ENCODE data around the gene DAPK2. TPM values are rescaled to one million over a fixed set of nuclear protein-coding genes. Genes with fewer than 3 reads are reported as not detected.

The DAPK2 gene
- total and polyA plus RNA-seq, 12 donors = 20.8 to 62.6 (median 38.5) TPM

DNA sequence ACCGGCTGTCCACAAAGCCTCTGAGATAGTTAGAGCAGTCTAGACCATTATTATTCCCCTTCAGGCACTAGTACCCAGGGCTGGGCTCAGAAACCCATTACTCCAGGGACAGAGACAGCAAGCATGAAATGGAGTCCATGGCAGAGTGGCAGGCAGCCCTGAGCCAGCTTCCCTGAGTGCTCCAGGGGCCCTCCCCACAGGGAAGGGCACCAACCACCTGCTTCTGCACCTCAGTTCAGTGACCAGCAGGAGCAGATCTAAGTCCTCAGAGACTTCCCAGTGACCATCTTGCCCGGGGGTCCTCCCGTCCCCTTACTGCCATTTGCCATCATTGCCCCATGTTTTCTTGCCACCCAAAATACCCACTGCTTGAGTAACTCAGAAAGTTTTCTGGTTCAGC, 62.0 kb downstream of the DAPK2 start:
- Histone ChIP-seq H3K27ac (peak overlapping the region; percentile 71 to 91 (median 86)), H3K27me3 (no peaks in the 10 kb centered on the region), H3K36me3 (peaks cover 0 to 5% (median 0%) of the 10 kb centered on the region in 9 donors), H3K4me1 (peaks cover 35 to 81% (median 73%) of the 10 kb centered on the region in 9 donors), H3K4me3 (no peak overlapping the region), H3K9me3 (no peaks in the 10 kb centered on the region)
- intact Hi-C loops (cut with DNase I) = loop anchor here in 1 of 10 donors (5.0 kb wide), 1 partner anchor 38 kb away; no protein-coding TSS in a partner anchor
- no peak for ATAC-seq
- WGBS, 2 donors = 83 to 85% methylated on average over 3 of the region's 3 CpGs
- no peak for DNase-seq
- no peak for TF ChIP-seq CTCF (IDR thresholded peaks at IDR 0.05)

DNA sequence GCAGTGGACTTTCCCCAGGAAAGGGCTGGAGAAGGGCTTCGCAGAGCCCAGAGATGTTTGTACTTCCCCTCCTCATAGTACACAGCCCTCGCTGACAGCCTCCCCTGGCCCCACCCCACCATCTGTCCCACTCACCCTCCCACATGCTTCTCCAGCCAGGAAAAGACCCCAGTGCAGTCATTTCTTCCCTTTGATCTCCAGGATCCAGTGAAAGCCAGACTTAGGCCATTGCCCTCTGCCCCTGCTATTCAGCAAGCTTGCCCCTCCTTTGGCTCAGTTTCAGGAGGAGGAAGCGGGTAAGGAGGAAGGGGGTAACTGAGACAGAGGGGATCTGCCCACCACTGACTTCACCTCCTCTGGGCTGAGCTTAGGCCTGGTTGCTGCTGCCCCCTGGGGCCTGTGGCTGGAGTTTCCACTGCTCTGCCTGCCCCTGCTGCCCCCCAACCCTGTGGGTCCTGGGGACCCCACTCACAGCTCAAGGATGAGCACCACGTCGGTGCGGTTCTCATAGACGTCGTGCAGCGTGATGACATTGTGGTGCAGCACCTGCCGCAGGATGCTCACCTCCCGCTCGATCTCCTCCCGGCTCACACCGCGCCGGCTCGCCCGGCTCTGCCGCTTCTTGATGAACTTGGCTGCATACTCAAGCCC, 63.1 kb downstream of the DAPK2 start:
- intact Hi-C loops (cut with DNase I) = loop anchor here in 1 of 10 donors (5.0 kb wide), 1 partner anchor 39 kb away; no protein-coding TSS in a partner anchor
- 87 to 93% methylated on average over 19 of the region's 19 CpGs for WGBS, 2 donors
- H3K4me1 ChIP-seq = peaks cover 37 to 91% (median 81%) of the 10 kb centered on the region in 9 donors

DNA sequence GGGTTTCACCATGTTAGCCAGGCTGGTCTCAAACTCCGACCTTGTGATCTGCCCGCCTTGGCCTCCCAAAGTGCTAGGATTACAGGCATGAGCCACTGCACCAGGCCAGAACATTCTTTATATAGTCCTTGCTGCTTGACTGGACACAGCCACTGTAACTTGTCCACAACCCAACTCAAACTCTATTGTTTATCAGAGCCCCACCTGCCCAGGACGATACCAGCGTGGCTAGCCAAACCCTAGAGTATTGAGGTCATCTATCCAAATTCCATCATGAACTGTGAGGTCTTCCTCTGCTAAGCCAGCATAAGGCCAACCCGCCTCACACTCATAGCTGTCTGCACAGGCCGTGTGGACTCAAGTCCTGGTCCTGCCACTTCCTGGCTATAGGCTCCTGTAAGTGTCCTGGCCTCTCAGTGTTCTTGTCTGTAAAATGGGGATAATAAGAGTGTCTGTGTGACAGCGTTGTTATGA, 63.9 kb downstream of the DAPK2 start:
- Histone ChIP-seq H3K27ac (peak overlapping the region; percentile 71 to 91 (median 86)), H3K9me3 (no peaks in the 10 kb centered on the region), H3K27me3 (no peaks in the 10 kb centered on the region), H3K36me3 (peaks cover 0 to 5% (median 0%) of the 10 kb centered on the region in 9 donors), H3K4me1 (peaks cover 37 to 89% (median 77%) of the 10 kb centered on the region in 9 donors), H3K4me3 (no peak overlapping the region)
- intact Hi-C loops (cut with DNase I) = loop anchor here in 1 of 10 donors (5.0 kb wide), 1 partner anchor 40 kb away; no protein-coding TSS in a partner anchor
- WGBS, 2 donors = 49 to 56% methylated on average over 7 of the region's 7 CpGs
- ATAC-seq (peak in 1 of 8 donors; percentile 26), DNase-seq (no peak)
- no peak for TF ChIP-seq CTCF (IDR thresholded peaks at IDR 0.05)

More for the DNA sequence above, 63.1 kb downstream of the DAPK2 start:
- peak overlapping the region; percentile 71 to 91 (median 86) for H3K27ac ChIP-seq
- no peak overlapping the region for H3K4me3 ChIP-seq
- ATAC-seq (no peak), DNase-seq (no peak)
- H3K36me3 ChIP-seq = peaks cover 0 to 5% (median 0%) of the 10 kb centered on the region in 9 donors
- H3K27me3 ChIP-seq = no peaks in the 10 kb centered on the region
- H3K9me3 ChIP-seq = no peaks in the 10 kb centered on the region
- peak in 5 of 9 donors; percentile 20 to 34 (median 29) for TF ChIP-seq CTCF (IDR thresholded peaks at IDR 0.05)

DNA sequence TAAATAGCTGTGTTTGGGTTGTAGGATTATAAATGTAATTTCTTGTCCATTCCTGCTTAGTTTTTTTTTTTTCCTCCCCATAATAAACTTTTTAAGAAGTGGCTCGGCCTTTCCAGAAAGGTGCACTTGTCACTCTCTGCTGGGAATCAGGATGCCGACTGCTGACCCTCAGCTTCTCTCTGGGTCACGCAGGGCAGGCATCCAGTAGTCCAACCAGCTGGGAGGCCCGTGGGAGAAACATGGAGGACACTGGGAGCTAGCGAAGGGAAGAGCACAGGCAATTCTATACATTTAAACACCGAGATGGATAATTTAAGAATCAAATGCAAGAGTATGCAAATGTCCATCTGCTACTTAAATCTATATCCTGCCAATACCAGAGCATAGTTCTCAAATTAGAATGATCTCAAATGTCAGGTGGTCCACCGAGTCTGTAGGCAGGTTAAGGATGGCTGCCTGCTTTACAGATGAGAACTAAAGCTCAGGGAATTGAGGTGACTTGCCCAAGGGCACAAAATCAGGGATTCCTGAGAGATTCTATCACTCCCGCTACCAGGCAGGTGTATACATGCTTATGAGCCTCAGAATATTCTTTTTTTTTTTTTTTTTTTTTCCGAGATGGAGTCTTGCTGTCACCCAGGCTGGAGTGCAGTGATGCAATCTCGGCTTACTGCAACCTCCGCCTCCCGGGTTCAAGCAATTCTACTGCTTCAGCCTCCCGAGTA, 64.5 kb downstream of the DAPK2 start:
- no peak for ATAC-seq
- 93 to 95% methylated on average over 12 to 13 of the region's 13 CpGs for WGBS, 2 donors
- no peaks in the 10 kb centered on the region for H3K9me3 ChIP-seq
- H3K36me3 ChIP-seq = peaks cover 0 to 5% (median 0%) of the 10 kb centered on the region in 9 donors
- no peaks in the 10 kb centered on the region for H3K27me3 ChIP-seq
- H3K27ac ChIP-seq = peak overlapping the region; percentile 1 to 91 (median 86)
- no peak for DNase-seq
- no peak for TF ChIP-seq CTCF (IDR thresholded peaks at IDR 0.05)
- peaks cover 37 to 87% (median 71%) of the 10 kb centered on the region in 9 donors for H3K4me1 ChIP-seq
- intact Hi-C loops (cut with DNase I) = loop anchor here in 1 of 10 donors (5.0 kb wide), 1 partner anchor 41 kb away; no protein-coding TSS in a partner anchor
- no peak overlapping the region for H3K4me3 ChIP-seq
